ENCODE data around the gene XKRX.

DNA sequence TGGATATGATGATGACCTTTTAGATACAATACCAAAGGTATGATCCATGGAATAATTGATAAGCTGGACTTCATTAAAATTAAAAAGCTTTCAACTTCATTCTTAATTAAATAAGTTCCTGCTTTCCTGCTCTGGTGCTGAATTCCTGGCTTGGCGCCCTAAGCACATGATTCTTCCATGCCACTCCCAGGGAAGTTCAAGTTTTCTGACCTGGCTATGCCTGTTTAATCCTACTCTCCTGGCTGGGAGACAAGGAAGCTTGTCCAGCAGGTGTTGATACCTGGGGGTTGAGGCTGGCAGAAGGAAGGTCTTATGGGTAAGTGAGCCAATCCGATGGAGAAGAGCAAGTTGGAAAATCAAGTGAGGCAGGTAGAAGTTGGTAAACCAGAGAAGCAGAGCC, 24.3 kb downstream of the XKRX start:
- TF ChIP-seq, protein P1, sequence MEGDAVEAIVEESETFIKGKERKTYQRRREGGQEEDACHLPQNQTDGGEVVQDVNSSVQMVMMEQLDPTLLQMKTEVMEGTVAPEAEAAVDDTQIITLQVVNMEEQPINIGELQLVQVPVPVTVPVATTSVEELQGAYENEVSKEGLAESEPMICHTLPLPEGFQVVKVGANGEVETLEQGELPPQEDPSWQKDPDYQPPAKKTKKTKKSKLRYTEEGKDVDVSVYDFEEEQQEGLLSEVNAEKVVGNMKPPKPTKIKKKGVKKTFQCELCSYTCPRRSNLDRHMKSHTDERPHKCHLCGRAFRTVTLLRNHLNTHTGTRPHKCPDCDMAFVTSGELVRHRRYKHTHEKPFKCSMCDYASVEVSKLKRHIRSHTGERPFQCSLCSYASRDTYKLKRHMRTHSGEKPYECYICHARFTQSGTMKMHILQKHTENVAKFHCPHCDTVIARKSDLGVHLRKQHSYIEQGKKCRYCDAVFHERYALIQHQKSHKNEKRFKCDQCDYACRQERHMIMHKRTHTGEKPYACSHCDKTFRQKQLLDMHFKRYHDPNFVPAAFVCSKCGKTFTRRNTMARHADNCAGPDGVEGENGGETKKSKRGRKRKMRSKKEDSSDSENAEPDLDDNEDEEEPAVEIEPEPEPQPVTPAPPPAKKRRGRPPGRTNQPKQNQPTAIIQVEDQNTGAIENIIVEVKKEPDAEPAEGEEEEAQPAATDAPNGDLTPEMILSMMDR (IDR thresholded peaks at IDR 0.05; ENCODE audit: borderline replicate concordance, extremely low read depth, low read length, poor library complexity, severe bottlenecking), result no peak
- no peak for TF ChIP-seq EZH2 (IDR thresholded peaks at IDR 0.05; ENCODE audit: borderline replicate concordance, low read depth, low read length, severe bottlenecking)

All from DND-41 (cell line).